K562 treated with DMSO at 1 percent for 4 hours (cell line): ENCODE measurements around the gene MYH11. TPM values are rescaled to one million over a fixed set of nuclear protein-coding genes. Genes with fewer than 3 reads are reported as not detected.

Experiments used
- total RNA-seq: library from RNA; unstranded; fragments of 300-600 nt; gene quantifications from 2 replicates; pipeline ENCODE4 v1.2.3, GENCODE V29; 2022; ENCODE audit not compliant: insufficient read depth

Gene MYH11
- not detected in 2 replicates for total RNA-seq

DNA sequence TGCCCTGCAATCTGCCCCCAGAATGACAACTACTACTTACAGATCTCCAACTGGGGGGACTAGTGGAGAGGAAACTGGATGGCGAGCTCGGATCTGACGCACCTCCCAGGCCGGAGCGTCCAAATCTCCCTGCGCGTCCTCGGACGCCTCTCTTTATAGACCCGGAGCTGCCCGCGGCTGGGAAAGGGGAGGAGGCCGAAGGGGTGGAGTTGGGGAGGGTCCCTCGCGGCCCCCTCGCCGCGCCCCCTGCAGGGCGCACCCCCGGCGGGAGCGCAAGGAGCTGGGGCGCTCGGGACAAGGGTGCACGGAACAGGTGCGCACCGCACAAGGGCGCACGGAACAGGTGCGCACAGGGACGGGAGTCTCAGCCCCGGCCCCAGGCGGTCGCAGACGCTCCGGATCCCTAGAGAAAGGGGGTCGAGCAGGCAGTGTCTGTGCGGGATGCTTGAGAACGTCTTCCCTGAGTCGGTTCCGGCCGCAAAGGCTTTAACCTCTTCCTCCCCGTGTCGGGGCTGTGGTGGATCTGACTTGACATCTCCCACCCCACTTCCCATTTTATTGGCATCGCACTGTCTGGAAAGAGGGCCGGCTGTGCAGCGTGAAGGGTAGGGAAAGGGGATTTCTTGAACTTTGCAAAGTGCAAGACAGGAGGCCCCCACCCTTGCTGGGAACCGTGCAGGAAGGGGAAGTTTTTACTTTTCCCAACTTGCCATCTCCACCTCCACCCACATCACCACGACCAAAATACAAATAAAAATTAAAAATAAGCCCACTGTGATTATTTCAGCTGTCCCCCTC lies at the start of gene MYH11:
Gene MYH11 (minus strand): TSS at position 128 of the 798 bp plus-strand sequence. CDS start 18,776 bp downstream, outside the sequence.

DNA sequence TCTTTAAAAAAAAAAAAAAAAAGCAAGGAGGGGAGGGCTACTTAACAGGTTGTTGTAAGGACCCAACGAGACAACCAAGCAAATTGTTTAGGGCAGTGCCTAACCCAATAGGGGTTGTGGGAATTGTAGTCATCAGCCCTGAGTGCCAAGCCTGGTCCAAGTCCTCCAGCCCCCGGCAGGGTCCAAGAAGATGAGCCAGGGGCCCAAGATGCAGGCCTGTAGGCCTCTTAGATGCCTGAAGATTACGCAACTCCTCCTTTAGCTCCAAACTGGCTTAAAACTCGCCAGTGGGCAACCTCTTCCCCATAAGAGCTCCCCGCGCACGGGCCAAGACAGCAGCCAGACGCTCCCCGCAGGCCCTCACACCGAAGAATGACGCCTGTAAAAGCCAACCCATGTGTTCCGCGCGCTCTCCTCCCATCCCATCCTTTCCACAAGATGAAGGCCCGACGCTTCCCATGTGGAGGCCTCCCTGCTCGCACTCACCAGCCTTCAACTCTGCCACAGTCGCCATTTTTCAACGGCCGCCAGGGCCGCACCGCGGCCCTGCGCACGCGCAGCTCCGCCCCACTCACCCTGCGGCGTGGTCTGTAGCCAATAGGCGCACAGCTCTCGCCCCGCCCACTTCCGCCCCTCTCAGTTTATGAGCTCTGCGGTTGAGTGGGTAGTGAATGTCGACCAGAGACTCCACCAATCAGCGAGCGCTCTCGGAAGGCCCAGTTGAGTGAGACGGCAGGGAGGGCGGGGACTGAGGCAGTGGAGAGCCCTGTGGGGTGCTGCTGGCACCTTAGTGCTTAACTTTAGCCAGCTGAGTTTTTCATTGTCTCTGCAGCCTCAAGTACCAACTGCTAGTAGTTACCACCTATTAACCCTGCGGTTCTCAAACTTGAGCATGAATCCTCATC lies 31.5 kb upstream of the MYH11 start, which contains the start of gene CEP20:
Gene CEP20 (minus strand): TSS at position 532 of the 905 bp plus-strand sequence. CDS start 18 bp downstream, at position 514.

Other genes with a start within 250 kb of the MYH11 start
- 15.7 and 17.6 TPM in 2 replicates for gene MARF1, start 213.9 kb downstream of the MYH11 start, total RNA-seq
- 18.2 and 29.4 TPM in 2 replicates for gene NDE1, start 206.8 kb downstream of the MYH11 start, total RNA-seq
- gene CEP20, start 31.6 kb upstream of the MYH11 start, total RNA-seq = 43.7 and 45.8 TPM in 2 replicates
- 23.4 and 32.8 TPM in 2 replicates for gene ABCC1, start 92.6 kb upstream of the MYH11 start, total RNA-seq